ENCODE data around the gene WWTR1. TPM values are rescaled to one million over a fixed set of nuclear protein-coding genes. Genes with fewer than 3 reads are reported as not detected.

The WWTR1 gene
- total and polyA plus RNA-seq, 4 donors = 4.5 to 11.8 (median 9.0) TPM

DNA sequence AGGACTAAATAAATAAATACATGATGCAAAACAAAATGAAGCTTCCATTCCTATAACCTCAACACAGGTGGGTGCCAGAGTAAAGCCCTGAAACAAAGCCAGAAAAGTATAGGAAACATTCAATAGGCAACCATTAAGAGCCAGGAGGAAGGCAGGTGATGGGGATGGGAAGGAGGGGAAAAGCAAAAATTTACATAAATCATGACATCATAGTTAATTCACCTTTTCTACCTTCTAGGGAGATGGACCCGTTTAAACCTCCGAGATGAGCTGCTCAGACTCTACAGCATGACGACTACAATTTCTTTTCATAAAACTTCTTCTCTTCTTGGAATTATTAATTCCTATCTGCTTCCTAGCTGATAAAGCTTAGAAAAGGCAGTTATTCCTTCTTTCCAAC, 155.4 kb downstream of the WWTR1 start:
- Histone ChIP-seq H3K4me3 (ENCODE audit: low read depth in 1 of 3, low read length in 3 of 3) (no peak overlapping the region), H3K27me3 (ENCODE audit: control insufficient read depth in 4 of 4, insufficient read depth in 4 of 4, low read length in 3 of 4) (no peaks in the 10 kb centered on the region), H3K9ac (ENCODE audit: low read depth in 1 of 2, low read length in 2 of 2) (no peak overlapping the region), H3K9me3 (ENCODE audit: control insufficient read depth in 4 of 4, low read length in 3 of 4) (no peaks in the 10 kb centered on the region), H3K4me1 (ENCODE audit: control insufficient read depth in 4 of 4, insufficient read depth in 4 of 4, low read length in 3 of 4) (peaks cover 0 to 4% (median 2%) of the 10 kb centered on the region in 4 donors), H3K36me3 (ENCODE audit: control insufficient read depth in 4 of 4, insufficient read depth in 3 of 4, low read depth in 1 of 4, low read length in 3 of 4) (peaks cover 4 to 50% (median 41%) of the 10 kb centered on the region in 4 donors), H3K27ac (ENCODE audit: low read depth in 1 of 2, low read length in 2 of 2) (no peak overlapping the region)
- TF ChIP-seq GABPA (IDR thresholded peaks at IDR 0.05 in 1 of 2, conservative IDR thresholded peaks at IDR 0.05 in 1 of 2) (no peak), FOXA1 (IDR thresholded peaks at IDR 0.05) (no peak), NR2F2 (IDR thresholded peaks at IDR 0.05) (no peak), YY1 (IDR thresholded peaks at IDR 0.05) (no peak), RXRA (IDR thresholded peaks at IDR 0.05) (no peak), RAD21 (IDR thresholded peaks at IDR 0.05) (no peak), EGR1 (IDR thresholded peaks at IDR 0.05; ENCODE audit: low read depth in 2 of 2) (no peak), JUND (IDR thresholded peaks at IDR 0.05) (no peak), SP1 (IDR thresholded peaks at IDR 0.05) (no peak), TAF1 (conservative IDR thresholded peaks at IDR 0.05) (no peak), HNF4G (IDR thresholded peaks at IDR 0.05) (no peak), HNF4A (conservative IDR thresholded peaks at IDR 0.05) (no peak)
- TF ChIP-seq, protein P1, sequence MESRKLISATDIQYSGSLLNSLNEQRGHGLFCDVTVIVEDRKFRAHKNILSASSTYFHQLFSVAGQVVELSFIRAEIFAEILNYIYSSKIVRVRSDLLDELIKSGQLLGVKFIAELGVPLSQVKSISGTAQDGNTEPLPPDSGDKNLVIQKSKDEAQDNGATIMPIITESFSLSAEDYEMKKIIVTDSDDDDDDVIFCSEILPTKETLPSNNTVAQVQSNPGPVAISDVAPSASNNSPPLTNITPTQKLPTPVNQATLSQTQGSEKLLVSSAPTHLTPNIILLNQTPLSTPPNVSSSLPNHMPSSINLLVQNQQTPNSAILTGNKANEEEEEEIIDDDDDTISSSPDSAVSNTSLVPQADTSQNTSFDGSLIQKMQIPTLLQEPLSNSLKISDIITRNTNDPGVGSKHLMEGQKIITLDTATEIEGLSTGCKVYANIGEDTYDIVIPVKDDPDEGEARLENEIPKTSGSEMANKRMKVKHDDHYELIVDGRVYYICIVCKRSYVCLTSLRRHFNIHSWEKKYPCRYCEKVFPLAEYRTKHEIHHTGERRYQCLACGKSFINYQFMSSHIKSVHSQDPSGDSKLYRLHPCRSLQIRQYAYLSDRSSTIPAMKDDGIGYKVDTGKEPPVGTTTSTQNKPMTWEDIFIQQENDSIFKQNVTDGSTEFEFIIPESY (IDR thresholded peaks at IDR 0.05) = no peak
- TF ChIP-seq, protein P2, sequence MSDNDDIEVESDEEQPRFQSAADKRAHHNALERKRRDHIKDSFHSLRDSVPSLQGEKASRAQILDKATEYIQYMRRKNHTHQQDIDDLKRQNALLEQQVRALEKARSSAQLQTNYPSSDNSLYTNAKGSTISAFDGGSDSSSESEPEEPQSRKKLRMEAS (IDR thresholded peaks at IDR 0.05) = no peak
- TF ChIP-seq, protein P3, sequence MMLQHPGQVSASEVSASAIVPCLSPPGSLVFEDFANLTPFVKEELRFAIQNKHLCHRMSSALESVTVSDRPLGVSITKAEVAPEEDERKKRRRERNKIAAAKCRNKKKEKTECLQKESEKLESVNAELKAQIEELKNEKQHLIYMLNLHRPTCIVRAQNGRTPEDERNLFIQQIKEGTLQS (IDR thresholded peaks at IDR 0.05) = no peak
- no peak for DNase-seq (ENCODE audit: low spot score)
- WGBS = 89% methylated on average over 3 of the region's 3 CpGs

DNA sequence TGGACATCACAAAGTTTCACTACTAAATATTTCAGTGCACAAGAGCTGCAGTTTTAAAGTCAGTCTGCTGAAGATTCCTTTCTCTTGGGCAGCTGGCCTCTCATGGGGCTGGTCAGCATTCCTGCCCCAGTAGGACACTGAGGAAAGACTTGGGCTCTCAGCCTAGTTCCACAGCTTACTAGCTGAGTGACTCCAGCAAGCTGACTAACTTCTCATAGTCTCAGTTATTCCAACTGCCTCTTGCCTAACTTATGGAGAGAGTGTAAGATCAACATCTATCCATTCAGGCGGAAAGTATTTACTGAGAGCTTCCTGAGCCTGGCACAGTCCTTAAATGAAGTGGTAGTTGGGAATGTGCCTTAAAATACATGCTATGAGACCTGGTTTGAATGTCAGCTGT, 156.3 kb downstream of the WWTR1 start:
- WGBS = 91% methylated on average over 1 of the region's 1 CpG

More for the DNA sequence above, 156.3 kb downstream of the WWTR1 start:
- peaks cover 4 to 53% (median 41%) of the 10 kb centered on the region in 4 donors for H3K36me3 ChIP-seq (ENCODE audit: control insufficient read depth in 4 of 4, insufficient read depth in 3 of 4, low read depth in 1 of 4, low read length in 3 of 4)
- H3K9ac ChIP-seq (ENCODE audit: low read depth in 1 of 2, low read length in 2 of 2) = no peak overlapping the region
- no peaks in the 10 kb centered on the region for H3K9me3 ChIP-seq (ENCODE audit: control insufficient read depth in 4 of 4, low read length in 3 of 4)
- TF ChIP-seq, protein P1 (IDR thresholded peaks at IDR 0.05) = no peak
- TF ChIP-seq RXRA (IDR thresholded peaks at IDR 0.05) (no peak), HNF4G (IDR thresholded peaks at IDR 0.05) (no peak), SP1 (IDR thresholded peaks at IDR 0.05) (no peak), NR2F2 (IDR thresholded peaks at IDR 0.05) (no peak), HNF4A (conservative IDR thresholded peaks at IDR 0.05) (no peak), EGR1 (IDR thresholded peaks at IDR 0.05; ENCODE audit: low read depth in 2 of 2) (no peak), YY1 (IDR thresholded peaks at IDR 0.05) (no peak), GABPA (IDR thresholded peaks at IDR 0.05 in 1 of 2, conservative IDR thresholded peaks at IDR 0.05 in 1 of 2) (no peak), TAF1 (conservative IDR thresholded peaks at IDR 0.05) (no peak), FOXA1 (IDR thresholded peaks at IDR 0.05) (no peak), RAD21 (IDR thresholded peaks at IDR 0.05) (no peak), JUND (IDR thresholded peaks at IDR 0.05) (no peak)
- TF ChIP-seq, protein P2 (IDR thresholded peaks at IDR 0.05) = no peak
- TF ChIP-seq, protein P4, sequence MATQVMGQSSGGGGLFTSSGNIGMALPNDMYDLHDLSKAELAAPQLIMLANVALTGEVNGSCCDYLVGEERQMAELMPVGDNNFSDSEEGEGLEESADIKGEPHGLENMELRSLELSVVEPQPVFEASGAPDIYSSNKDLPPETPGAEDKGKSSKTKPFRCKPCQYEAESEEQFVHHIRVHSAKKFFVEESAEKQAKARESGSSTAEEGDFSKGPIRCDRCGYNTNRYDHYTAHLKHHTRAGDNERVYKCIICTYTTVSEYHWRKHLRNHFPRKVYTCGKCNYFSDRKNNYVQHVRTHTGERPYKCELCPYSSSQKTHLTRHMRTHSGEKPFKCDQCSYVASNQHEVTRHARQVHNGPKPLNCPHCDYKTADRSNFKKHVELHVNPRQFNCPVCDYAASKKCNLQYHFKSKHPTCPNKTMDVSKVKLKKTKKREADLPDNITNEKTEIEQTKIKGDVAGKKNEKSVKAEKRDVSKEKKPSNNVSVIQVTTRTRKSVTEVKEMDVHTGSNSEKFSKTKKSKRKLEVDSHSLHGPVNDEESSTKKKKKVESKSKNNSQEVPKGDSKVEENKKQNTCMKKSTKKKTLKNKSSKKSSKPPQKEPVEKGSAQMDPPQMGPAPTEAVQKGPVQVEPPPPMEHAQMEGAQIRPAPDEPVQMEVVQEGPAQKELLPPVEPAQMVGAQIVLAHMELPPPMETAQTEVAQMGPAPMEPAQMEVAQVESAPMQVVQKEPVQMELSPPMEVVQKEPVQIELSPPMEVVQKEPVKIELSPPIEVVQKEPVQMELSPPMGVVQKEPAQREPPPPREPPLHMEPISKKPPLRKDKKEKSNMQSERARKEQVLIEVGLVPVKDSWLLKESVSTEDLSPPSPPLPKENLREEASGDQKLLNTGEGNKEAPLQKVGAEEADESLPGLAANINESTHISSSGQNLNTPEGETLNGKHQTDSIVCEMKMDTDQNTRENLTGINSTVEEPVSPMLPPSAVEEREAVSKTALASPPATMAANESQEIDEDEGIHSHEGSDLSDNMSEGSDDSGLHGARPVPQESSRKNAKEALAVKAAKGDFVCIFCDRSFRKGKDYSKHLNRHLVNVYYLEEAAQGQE (IDR thresholded peaks at IDR 0.05) = no peak
- TF ChIP-seq, protein P3 (IDR thresholded peaks at IDR 0.05) = no peak
- TF ChIP-seq, protein P5, sequence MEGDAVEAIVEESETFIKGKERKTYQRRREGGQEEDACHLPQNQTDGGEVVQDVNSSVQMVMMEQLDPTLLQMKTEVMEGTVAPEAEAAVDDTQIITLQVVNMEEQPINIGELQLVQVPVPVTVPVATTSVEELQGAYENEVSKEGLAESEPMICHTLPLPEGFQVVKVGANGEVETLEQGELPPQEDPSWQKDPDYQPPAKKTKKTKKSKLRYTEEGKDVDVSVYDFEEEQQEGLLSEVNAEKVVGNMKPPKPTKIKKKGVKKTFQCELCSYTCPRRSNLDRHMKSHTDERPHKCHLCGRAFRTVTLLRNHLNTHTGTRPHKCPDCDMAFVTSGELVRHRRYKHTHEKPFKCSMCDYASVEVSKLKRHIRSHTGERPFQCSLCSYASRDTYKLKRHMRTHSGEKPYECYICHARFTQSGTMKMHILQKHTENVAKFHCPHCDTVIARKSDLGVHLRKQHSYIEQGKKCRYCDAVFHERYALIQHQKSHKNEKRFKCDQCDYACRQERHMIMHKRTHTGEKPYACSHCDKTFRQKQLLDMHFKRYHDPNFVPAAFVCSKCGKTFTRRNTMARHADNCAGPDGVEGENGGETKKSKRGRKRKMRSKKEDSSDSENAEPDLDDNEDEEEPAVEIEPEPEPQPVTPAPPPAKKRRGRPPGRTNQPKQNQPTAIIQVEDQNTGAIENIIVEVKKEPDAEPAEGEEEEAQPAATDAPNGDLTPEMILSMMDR (IDR thresholded peaks at IDR 0.05; ENCODE audit: low read depth, low read length, missing input control) = no peak
- H3K27ac ChIP-seq (ENCODE audit: low read depth in 1 of 2, low read length in 2 of 2) = no peak overlapping the region
- H3K27me3 ChIP-seq (ENCODE audit: control insufficient read depth in 4 of 4, insufficient read depth in 4 of 4, low read length in 3 of 4) = no peaks in the 10 kb centered on the region
- H3K4me3 ChIP-seq (ENCODE audit: low read depth in 1 of 3, low read length in 3 of 3) = no peak overlapping the region
- no peaks in the 10 kb centered on the region for H3K4me1 ChIP-seq (ENCODE audit: control insufficient read depth in 4 of 4, insufficient read depth in 4 of 4, low read length in 3 of 4)
- no peak for DNase-seq (ENCODE audit: low spot score)

All from liver (tissue), 9 donors.